Urinary bladder (tissue), 4 donors: Measurements from ENCODE around the gene RALA. TPM values are rescaled to one million over a fixed set of nuclear protein-coding genes. Genes with fewer than 3 reads are reported as not detected.
"Not testable (repeated sequence)": the region's sequence is repeated elsewhere in the genome, so short reads cannot be mapped to it uniquely, and the experiment has no call there.

ENCODE experiments used
- DNase-seq: peaks from one replicate; pipeline ENCODE4 v3.0.0-alpha.2; 2015; ENCODE audit errors: extremely low spot score
- H3K27ac ChIP-seq: one replicate; pipeline ENCODE4 v1.5.1; 2013; ENCODE audit warnings: low read depth, mild to moderate bottlenecking, moderate library complexity
- H3K36me3 ChIP-seq: one replicate; pipeline ENCODE4 v1.6.1; 2013; ENCODE audit warnings: mild to moderate bottlenecking, moderate library complexity; ENCODE audit not compliant: insufficient read depth
- H3K4me1 ChIP-seq: one replicate; pipeline ENCODE4 v1.6.1; 2013; ENCODE audit warnings: mild to moderate bottlenecking, moderate library complexity; ENCODE audit not compliant: insufficient read depth
- H3K4me3 ChIP-seq: one replicate; pipeline ENCODE4 v1.5.1; 2013; ENCODE audit warnings: low read depth, low read length
- WGBS: extraction: QIAGEN DNeasy Blood & Tissue Kit; methylation state at CpG from one replicate; pipeline ENCODE4 v1.1.7; 2013; 5-methylcytosine and 5-hydroxymethylcytosine counted together
- polyA plus RNA-seq: library from polyadenylated mRNA; stranded (reverse); fragments of 200-250 nt; gene quantifications from one replicate; pipeline ENCODE4 v1.2.3, GENCODE V29; 2013
- total RNA-seq: library from RNA; depleted of rRNA; stranded (reverse); fragments of >200 nt; gene quantifications from one replicate; pipeline ENCODE4 v1.2.3, GENCODE V29; 2014
- donor health status: healthy with polysubstance abuse.
- donor health status: healthy.

Gene RALA
- total and polyA plus RNA-seq, 2 donors: 23.5 to 32.7 TPM

GRCh38 chr7:39670052-39670451 is 46.7 kb downstream of the RALA start:
- no peaks in the 10 kb centered on the region for H3K4me1 ChIP-seq
- 98% methylated on average over 2 of the region's 2 CpGs for WGBS
- H3K4me3 ChIP-seq: no peak overlapping the region
- no peaks in the 10 kb centered on the region for H3K36me3 ChIP-seq
- DNase-seq: no peak
- H3K27ac ChIP-seq: no peak overlapping the region

GRCh38 chr7:39670934-39671333 is 47.6 kb downstream of the RALA start:
- no peak for DNase-seq
- no peak overlapping the region for H3K27ac ChIP-seq
- no peak overlapping the region for H3K4me3 ChIP-seq
- H3K4me1 ChIP-seq: no peaks in the 10 kb centered on the region
- WGBS: 0% methylated on average over 1 of the region's 1 CpG
- no peaks in the 10 kb centered on the region for H3K36me3 ChIP-seq

GRCh38 chr7:39672176-39672575 is 48.8 kb downstream of the RALA start:
- Histone ChIP-seq H3K4me1 (no peaks in the 10 kb centered on the region), H3K36me3 (no peaks in the 10 kb centered on the region), H3K4me3 (no peak overlapping the region), H3K27ac (no peak overlapping the region)
- no peak for DNase-seq

- DNase-seq: no peak
- Histone ChIP-seq H3K4me1 (no peaks in the 10 kb centered on the region), H3K36me3 (no peaks in the 10 kb centered on the region), H3K27ac (no peak overlapping the region), H3K4me3 (no peak overlapping the region)
- whole genome bisulfite sequencing: 94% methylated on average over 3 of the region's 3 CpGs
Measured at GRCh38 chr7:39673868-39674267, 50.5 kb downstream of the RALA start.

GRCh38 chr7:39674406-39674805 is 51.0 kb downstream of the RALA start:
- 80% methylated on average over 1 of the region's 1 CpG for WGBS
- no peaks in the 10 kb centered on the region for H3K4me1 ChIP-seq
- H3K36me3 ChIP-seq: no peaks in the 10 kb centered on the region
- DNase-seq: no peak
- H3K4me3 ChIP-seq: no peak overlapping the region
- H3K27ac ChIP-seq: no peak overlapping the region

- Histone ChIP-seq H3K4me3 (no peak overlapping the region), H3K4me1 (no peaks in the 10 kb centered on the region), H3K27ac (no peak overlapping the region), H3K36me3 (no peaks in the 10 kb centered on the region)
- WGBS: 64% methylated on average over 2 of the region's 2 CpGs
- no peak for DNase-seq
Measured at GRCh38 chr7:39676346-39676745, 53.0 kb downstream of the RALA start.

GRCh38 chr7:39678930-39679709 is 55.7 kb downstream of the RALA start:
- no peaks in the 10 kb centered on the region for H3K4me1 ChIP-seq
- no peak for DNase-seq
- no peak overlapping the region for H3K27ac ChIP-seq
- no peaks in the 10 kb centered on the region for H3K36me3 ChIP-seq
- no peak overlapping the region for H3K4me3 ChIP-seq
- 54% methylated on average over 6 of the region's 6 CpGs for WGBS

GRCh38 chr7:39679874-39680273 is 56.5 kb downstream of the RALA start:
- H3K36me3 ChIP-seq, H3K4me3 ChIP-seq, H3K4me1 ChIP-seq, H3K27ac ChIP-seq, DNase-seq: not testable (repeated sequence)
- 93% methylated on average over 9 of the region's 9 CpGs for WGBS

GRCh38 chr7:39681887-39682441 is 58.6 kb downstream of the RALA start:
- Histone ChIP-seq H3K36me3 (no peaks in the 10 kb centered on the region), H3K4me3 (no peak overlapping the region), H3K4me1 (no peaks in the 10 kb centered on the region), H3K27ac (no peak overlapping the region)
- no peak for DNase-seq
- WGBS: 69% methylated on average over 3 of the region's 3 CpGs

- Histone ChIP-seq H3K27ac (no peak overlapping the region), H3K4me1 (no peaks in the 10 kb centered on the region), H3K36me3 (no peaks in the 10 kb centered on the region), H3K4me3 (no peak overlapping the region)
- DNase-seq: no peak
- WGBS: 48% methylated on average over 2 of the region's 2 CpGs
Measured at GRCh38 chr7:39683216-39683845, 60.0 kb downstream of the RALA start.

- DNase-seq: no peak
- no peak overlapping the region for H3K27ac ChIP-seq
- H3K4me1 ChIP-seq: no peaks in the 10 kb centered on the region
- 90% methylated on average over 3 of the region's 3 CpGs for WGBS
- H3K36me3 ChIP-seq: no peaks in the 10 kb centered on the region
- no peak overlapping the region for H3K4me3 ChIP-seq
Measured at GRCh38 chr7:39686261-39686924, 63.0 kb downstream of the RALA start.

- Histone ChIP-seq H3K4me1 (no peaks in the 10 kb centered on the region), H3K36me3 (no peaks in the 10 kb centered on the region), H3K4me3 (no peak overlapping the region), H3K27ac (no peak overlapping the region)
- 89% methylated on average over 9 of the region's 9 CpGs for WGBS
- DNase-seq: no peak
Measured at GRCh38 chr7:39688611-39689480, 65.5 kb downstream of the RALA start.

- no peaks in the 10 kb centered on the region for H3K36me3 ChIP-seq
- H3K4me1 ChIP-seq: no peaks in the 10 kb centered on the region
- H3K27ac ChIP-seq: no peak overlapping the region
- 81% methylated on average over 2 of the region's 2 CpGs for WGBS
- DNase-seq: no peak
- H3K4me3 ChIP-seq: no peak overlapping the region
Measured at GRCh38 chr7:39691821-39692220, 68.4 kb downstream of the RALA start.
